IMR-90 (cell line): ENCODE measurements around the gene IGF1R. TPM values are rescaled to one million over a fixed set of nuclear protein-coding genes. Genes with fewer than 3 reads are reported as not detected.
A peak's percentile ranks its signal among the peaks of the same experiment; 100 is the strongest.

Experiments
- ATAC-seq: fragments of 200-7000 bp; cut with Tn5 transposase; 2 replicates; pipeline ENCODE4 v1.9.1; 2020; ENCODE audit warnings: low read depth, mild to moderate bottlenecking, moderate library complexity
- BruUV-seq: library from RNA; stranded (reverse); fragments of 400-500 nt; replicated peaks from 2 replicates; lab custom pipeline; 2021; lab: Mats Ljungman, UMichigan
- CTCF ChIA-PET: fragments of 300-600 bp; formaldehyde crosslinking; extraction: SDS; loops from one replicate; lab custom pipeline; 2021; ENCODE audit warnings: antibody characterized with exemption; lab: Yijun Ruan, JAX
- POLR2A ChIA-PET: fragments of 300-600 bp; sonication (Branson Sonifier 250); formaldehyde crosslinking; loops from one replicate; lab custom pipeline; 2022; ENCODE audit warnings: antibody characterized with exemption; ENCODE audit not compliant: unreplicated experiment; lab: Charles Lee
- DNase-seq: peaks from one replicate; pipeline ENCODE4 v3.0.0; 2013
- H2AFZ ChIP-seq: replicated peaks from 2 replicates; pipeline ENCODE3; 2013; ENCODE audit warnings: low read length, mild to moderate bottlenecking; ENCODE audit not compliant: poor library complexity
- H2AK5ac ChIP-seq: 2 replicates; pipeline ENCODE4 v1.6.1; 2013; ENCODE audit warnings: low read depth, low read length, inconsistent platforms
- H2AK9ac ChIP-seq: replicated peaks from 2 replicates; pipeline ENCODE3; 2013; ENCODE audit warnings: mild to moderate bottlenecking, low read depth, low read length, moderate library complexity; ENCODE audit not compliant: poor library complexity
- H2BK120ac ChIP-seq: 2 replicates; pipeline ENCODE4 v1.6.1; 2013; ENCODE audit warnings: low read depth, low read length, inconsistent platforms
- H2BK15ac ChIP-seq: 3 replicates; pipeline ENCODE4 v1.6.1; 2013; ENCODE audit warnings: low read depth, low read length, inconsistent platforms
- H2BK20ac ChIP-seq: 2 replicates; pipeline ENCODE4 v1.6.1; 2013; ENCODE audit warnings: low read depth, mild to moderate bottlenecking, inconsistent platforms, low read length, moderate library complexity
- H2BK5ac ChIP-seq: 2 replicates; pipeline ENCODE4 v1.6.1; 2013; ENCODE audit warnings: mild to moderate bottlenecking, low read depth, low read length, inconsistent platforms; ENCODE audit not compliant: poor library complexity, severe bottlenecking
- H3K14ac ChIP-seq: replicated peaks from 2 replicates; pipeline ENCODE4 v1.6.1; 2013; ENCODE audit warnings: low read depth, low read length, inconsistent platforms
- H3K18ac ChIP-seq: 2 replicates; pipeline ENCODE4 v1.6.1; 2013; ENCODE audit warnings: low read depth, low read length, control low read depth
- H3K23ac ChIP-seq: 2 replicates; pipeline ENCODE4 v1.6.1; 2013; ENCODE audit warnings: low read depth, low read length, inconsistent platforms
- H3K27ac ChIP-seq: 2 replicates; pipeline ENCODE4 v1.5.1; 2013; ENCODE audit warnings: mild to moderate bottlenecking, control low read depth, low read length; ENCODE audit not compliant: insufficient read depth
- H3K27me3 ChIP-seq: 2 replicates; pipeline ENCODE4 v1.6.1; 2013; ENCODE audit warnings: low read length; ENCODE audit not compliant: control insufficient read depth, insufficient read depth
- H3K36me3 ChIP-seq: 2 replicates; pipeline ENCODE4 v1.6.1; 2013; ENCODE audit warnings: low read length, mixed read lengths; ENCODE audit not compliant: control insufficient read depth, insufficient read depth
- H3K4ac ChIP-seq: 2 replicates; pipeline ENCODE4 v1.6.1; 2013; ENCODE audit warnings: low read depth, low read length, inconsistent platforms
- H3K4me1 ChIP-seq: 2 replicates; pipeline ENCODE4 v1.6.1; 2013; ENCODE audit warnings: low read length, mixed read lengths; ENCODE audit not compliant: control insufficient read depth, insufficient read depth
- H3K4me2 ChIP-seq: 2 replicates; pipeline ENCODE4 v1.6.1; 2013; ENCODE audit warnings: low read depth, mild to moderate bottlenecking, control low read depth, low read length, moderate library complexity
- H3K4me3 ChIP-seq: 2 replicates; pipeline ENCODE4 v1.5.1; 2013; ENCODE audit warnings: low read depth, mild to moderate bottlenecking, control low read depth, low read length, moderate library complexity; ENCODE audit not compliant: insufficient read depth
- H3K56ac ChIP-seq: 2 replicates; pipeline ENCODE4 v1.6.1; 2013; ENCODE audit warnings: low read length, inconsistent platforms; ENCODE audit not compliant: insufficient read depth; ENCODE audit errors: extremely low read depth
- H3K79me1 ChIP-seq, 2 experiments: 2 replicates each; pipeline ENCODE4 v1.6.1; 2013; ENCODE audit warnings: low read length in 2 of 2, inconsistent platforms in 1 of 2, low read depth in 1 of 2
- H3K9ac ChIP-seq: 2 replicates; pipeline ENCODE4 v1.6.1; 2013; ENCODE audit warnings: low read depth, low read length, control low read depth
- H3K9me1 ChIP-seq: 2 replicates; pipeline ENCODE4 v1.6.1; 2013; ENCODE audit warnings: low read length, inconsistent platforms; ENCODE audit not compliant: insufficient read depth
- H3K9me3 ChIP-seq: 2 replicates; pipeline ENCODE4 v1.6.1; 2013; ENCODE audit warnings: low read length; ENCODE audit not compliant: control insufficient read depth, insufficient read depth
- H4K20me1 ChIP-seq: 2 replicates; pipeline ENCODE4 v1.6.1; 2013; ENCODE audit warnings: low read length, inconsistent platforms; ENCODE audit not compliant: insufficient read depth
- H4K5ac ChIP-seq: 2 replicates; pipeline ENCODE4 v1.6.1; 2013; ENCODE audit warnings: mild to moderate bottlenecking, low read depth, low read length, control low read depth
- H4K8ac ChIP-seq, 2 experiments: 2 replicates each; pipeline ENCODE4 v1.6.1; 2013; ENCODE audit warnings: low read depth in 2 of 2, low read length in 2 of 2, control low read depth in 1 of 2, inconsistent platforms in 1 of 2
- H4K91ac ChIP-seq: 2 replicates; pipeline ENCODE4 v1.6.1; 2013; ENCODE audit warnings: low read depth, low read length, inconsistent platforms; ENCODE audit not compliant: insufficient read depth
- BHLHE40 ChIP-seq: fragments of 150-350 bp; IDR thresholded peaks from 2 replicates; pipeline ENCODE4 v1.6.1; 2016; ENCODE audit warnings: mild to moderate bottlenecking, low read depth, low read length
- CHD1 ChIP-seq: IDR thresholded peaks from 2 replicates; pipeline ENCODE4 v1.6.1; 2012; ENCODE audit warnings: low read depth, low read length, improper control_type of control experiment
- FOS ChIP-seq: fragments of 150-350 bp; IDR thresholded peaks from 2 replicates; pipeline ENCODE4 v1.6.1; 2016; ENCODE audit warnings: low read depth, low read length
- MAZ ChIP-seq: IDR thresholded peaks from 2 replicates; pipeline ENCODE4 v1.6.1; 2012; ENCODE audit warnings: low read depth, mild to moderate bottlenecking, low read length, improper control_type of control experiment, moderate library complexity, borderline replicate concordance
- MXI1 ChIP-seq: IDR thresholded peaks from 2 replicates; pipeline ENCODE4 v1.6.1; 2012; ENCODE audit warnings: low read depth, mild to moderate bottlenecking, low read length, moderate library complexity, borderline replicate concordance
- NFE2L2 ChIP-seq: fragments of 150-350 bp; IDR thresholded peaks from 2 replicates; pipeline ENCODE4 v1.6.1; 2016; ENCODE audit warnings: low read depth, mild to moderate bottlenecking, low read length
- POLR2A ChIP-seq: IDR thresholded peaks from 2 replicates; pipeline ENCODE4 v1.6.1; 2012; ENCODE audit warnings: mild to moderate bottlenecking, low read depth, low read length
- SMC3 ChIP-seq: fragments of 150-350 bp; IDR thresholded peaks from 2 replicates; pipeline ENCODE4 v1.6.1; 2016; ENCODE audit warnings: low read depth, mild to moderate bottlenecking, antibody characterized with exemption, low read length, moderate library complexity
- WGBS, 2 experiments: methylation state at CpG; one replicate each; pipeline versions ENCODE4 v1.1.5 to v1.1.7; 2013; ENCODE audit warnings: missing lambda C conversion rate in 2 of 2; ENCODE audit not compliant: insufficient read length in 1 of 2; ENCODE audit errors: extremely low coverage in 2 of 2; 5-methylcytosine and 5-hydroxymethylcytosine counted together
- dilution Hi-C: fragments of 300-500 bp; cut with HindIII; formaldehyde crosslinking; loops from one replicate; pipeline ENCODE4 v1.14.3; 2018; ENCODE audit warnings: low sequenced_read_pairs; ENCODE audit not compliant: unreplicated experiment
- in situ Hi-C: fragments of 300-500 bp; cut with MboI; formaldehyde crosslinking; loops from 3 replicates; pipeline ENCODE4 v1.14.3; 2019; ENCODE audit warnings: low sequenced_read_pairs, inconsistent platforms, mixed read lengths
- intact Hi-C: fragments of 100-400 bp; cut with micrococcal nuclease; formaldehyde crosslinking; loops from 2 replicates; pipeline ENCODE4 v1.10.0; 2022
- polyA plus RNA-seq, 3 experiments: library from polyadenylated mRNA; depleted of rRNA; stranded (reverse); fragments of >200 nt; gene quantifications; 2 replicates each; pipeline ENCODE4 v1.2.3, GENCODE V29; 2012; ENCODE audit warnings: low replicate concordance in 1 of 3
- total RNA-seq: library from RNA; depleted of rRNA; stranded (reverse); fragments of >200 nt; gene quantifications from 2 replicates; pipeline ENCODE4 v1.2.3, GENCODE V29; 2012
- TF ChIP-seq, protein P1 (sequence below): fragments of 150-350 bp; IDR thresholded peaks from 2 replicates; pipeline ENCODE4 v1.6.1; 2016; ENCODE audit warnings: low read depth, mild to moderate bottlenecking, low read length, moderate library complexity, borderline replicate concordance

Gene IGF1R
- total and polyA plus RNA-seq, 2 of the 4 experiments (the other 2 are of a cell fraction) = 24.0 to 24.9 TPM

DNA sequence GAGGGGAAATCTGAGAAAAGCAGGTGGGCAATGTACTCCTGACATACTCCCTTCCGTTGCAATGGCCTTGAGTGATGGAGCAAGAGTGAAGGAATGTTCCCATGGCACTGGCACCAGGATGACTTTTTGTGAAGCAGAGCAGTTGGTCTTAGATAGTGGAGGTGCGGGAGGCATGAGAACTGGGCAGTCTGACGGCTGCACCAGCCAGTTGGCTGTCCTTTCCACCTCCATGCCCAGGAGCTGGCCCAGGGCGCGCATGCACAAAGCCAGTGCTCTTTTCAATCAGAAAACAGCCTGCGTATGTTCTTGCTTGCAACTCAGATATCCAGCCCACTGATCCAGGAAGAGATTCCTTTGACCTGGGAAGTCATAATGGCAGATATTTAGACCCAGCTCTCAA lies 222.4 kb downstream of the IGF1R start:
- WGBS, 2 experiments = 95% methylated on average over 6 of the region's 6 CpGs; no CpG with 5 or more reads in 1 of the 2 experiments
- POLR2A ChIA-PET = interaction anchor here (0.6 kb wide), 1 partner anchor 140 kb away, joined by 3 read pairs; no protein-coding TSS in a partner anchor

More for the DNA sequence above, 222.4 kb downstream of the IGF1R start:
- DNase-seq (no peak), ATAC-seq (no peak)
- Histone ChIP-seq H3K79me1 (peaks cover 19 to 92% of the 10 kb centered on the region in 2 experiments), H2AFZ (no peak overlapping the region), H2AK5ac (no peak overlapping the region; the same call in 1 of the 2 replicates), H3K27me3 (no peaks in the 10 kb centered on the region), H2BK15ac (peak overlapping the region; percentile 7; the same call in 1 of the 3 replicates), H3K9ac (no peak overlapping the region), H4K8ac (peak overlapping the region in 1 of 2 experiments; percentile 12; a peak in 1 of 4 replicates), H4K91ac (no peak overlapping the region), H3K4ac (peak overlapping the region; percentile 30; the same call in 1 of the 2 replicates), H3K9me1 (peaks cover 24% of the 10 kb centered on the region), H3K36me3 (no peaks in the 10 kb centered on the region), H3K18ac (no peak overlapping the region), H3K27ac (no peak overlapping the region), H3K14ac (no peak overlapping the region), H4K20me1 (peaks cover 5% of the 10 kb centered on the region; the same call in 1 of the 2 replicates), H2BK20ac (peak overlapping the region; percentile 50; the same call in 1 of the 2 replicates), H3K4me1 (peaks cover 26% of the 10 kb centered on the region), H2BK5ac (no peak overlapping the region), H3K9me3 (no peaks in the 10 kb centered on the region), H3K23ac (no peak overlapping the region), H3K4me3 (no peak overlapping the region), H4K5ac (no peak overlapping the region), H2BK120ac (0 out of 2 replicates have a peak overlapping the region, but pooled peaks have one; percentile 19), H3K56ac (no peak overlapping the region), H2AK9ac (no peak overlapping the region), H3K4me2 (no peak overlapping the region)
- intact Hi-C loops = no loop called here
- BruUV-seq = no TSS peak
- CTCF ChIA-PET = no interaction called here
- in situ Hi-C loops = no loop called here
- TF ChIP-seq BHLHE40 (no peak), MXI1 (no peak), CHD1 (no peak), SMC3 (no peak), MAZ (no peak), NFE2L2 (no peak), POLR2A (no peak), FOS (no peak)
- TF ChIP-seq, protein P1, sequence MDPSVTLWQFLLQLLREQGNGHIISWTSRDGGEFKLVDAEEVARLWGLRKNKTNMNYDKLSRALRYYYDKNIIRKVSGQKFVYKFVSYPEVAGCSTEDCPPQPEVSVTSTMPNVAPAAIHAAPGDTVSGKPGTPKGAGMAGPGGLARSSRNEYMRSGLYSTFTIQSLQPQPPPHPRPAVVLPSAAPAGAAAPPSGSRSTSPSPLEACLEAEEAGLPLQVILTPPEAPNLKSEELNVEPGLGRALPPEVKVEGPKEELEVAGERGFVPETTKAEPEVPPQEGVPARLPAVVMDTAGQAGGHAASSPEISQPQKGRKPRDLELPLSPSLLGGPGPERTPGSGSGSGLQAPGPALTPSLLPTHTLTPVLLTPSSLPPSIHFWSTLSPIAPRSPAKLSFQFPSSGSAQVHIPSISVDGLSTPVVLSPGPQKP = no peak
- dilution Hi-C loops = no loop called here
